CD4-positive, alpha-beta T cell treated with Interleukin-4 for 4 hours (primary cell): ENCODE measurements around the gene C5orf58.

ENCODE experiments used
- DNase-seq: peaks from one replicate; pipeline ENCODE4 v3.0.0-alpha.2; 2020

The C5orf58 gene

GRCh38 chr5:170232786-170233185 lies at the start of gene C5orf58:
TSS of gene C5orf58 (plus strand) at chr5:170232985. CDS start at chr5:170234977, 1,992 bp downstream.
- no peak for DNase-seq

- peak; percentile 46 for DNase-seq
Observed at GRCh38 chr5:170183816-170184687, 48.7 kb upstream of the C5orf58 start.

GRCh38 chr5:170184737-170185136 lies 48.0 kb upstream of the C5orf58 start:
- DNase-seq, result no peak

GRCh38 chr5:170186156-170186555 lies 46.6 kb upstream of the C5orf58 start:
- no peak for DNase-seq

- no peak for DNase-seq
Observed at GRCh38 chr5:170186856-170187255, 45.9 kb upstream of the C5orf58 start.

GRCh38 chr5:170190436-170191134 lies 42.2 kb upstream of the C5orf58 start:
- DNase-seq, result no peak

GRCh38 chr5:170192829-170193228 lies 40.0 kb upstream of the C5orf58 start:
- DNase-seq, result no peak

- DNase-seq, result no peak
Observed at GRCh38 chr5:170195961-170196360, 36.8 kb upstream of the C5orf58 start.

- no peak for DNase-seq
Observed at GRCh38 chr5:170200876-170201275, 31.9 kb upstream of the C5orf58 start.

- no peak for DNase-seq
Observed at GRCh38 chr5:170201311-170201710, 31.5 kb upstream of the C5orf58 start.

- no peak for DNase-seq
Observed at GRCh38 chr5:170202117-170202516, 30.7 kb upstream of the C5orf58 start.

GRCh38 chr5:170204202-170204601 lies 28.6 kb upstream of the C5orf58 start:
- no peak for DNase-seq

GRCh38 chr5:170206216-170206615 lies 26.6 kb upstream of the C5orf58 start:
- no peak for DNase-seq

- DNase-seq, result no peak
Observed at GRCh38 chr5:170206958-170207357, 25.8 kb upstream of the C5orf58 start.

GRCh38 chr5:170211575-170212334 lies 21.0 kb upstream of the C5orf58 start:
- DNase-seq, result no peak

- DNase-seq, result no peak
Observed at GRCh38 chr5:170216257-170216864, 16.4 kb upstream of the C5orf58 start.

GRCh38 chr5:170217831-170218230 lies 15.0 kb upstream of the C5orf58 start:
- no peak for DNase-seq

GRCh38 chr5:170218726-170219125 lies 14.1 kb upstream of the C5orf58 start:
- no peak for DNase-seq

- DNase-seq, result no peak
Observed at GRCh38 chr5:170219615-170220014, 13.2 kb upstream of the C5orf58 start.

GRCh38 chr5:170220191-170220590 lies 12.6 kb upstream of the C5orf58 start:
- DNase-seq, result no peak

- DNase-seq, result no peak
Observed at GRCh38 chr5:170221327-170221741, 11.5 kb upstream of the C5orf58 start.

GRCh38 chr5:170223360-170223759 lies 9.4 kb upstream of the C5orf58 start:
- no peak for DNase-seq

GRCh38 chr5:170223906-170224305 lies 8.9 kb upstream of the C5orf58 start:
- no peak for DNase-seq
